Activated T-helper 1 cell treated with Interleukin-2 at 50 U/mL for 16 hours (primary cell): ENCODE measurements around the gene KIF24.
"Not testable (repeated sequence)": the region's sequence is repeated elsewhere in the genome, so short reads cannot be mapped to it uniquely, and the experiment has no call there.

Source experiments
- DNase-seq: peaks from one replicate; pipeline ENCODE4 v3.0.0-alpha.2; 2020; ENCODE audit warnings: low read depth

The KIF24 gene

GRCh38 chr9:34362614-34363214 is 33.6 kb upstream of the KIF24 start:
- no peak for DNase-seq

- not testable (repeated sequence) for DNase-seq
Measured at GRCh38 chr9:34352957-34353356, 23.9 kb upstream of the KIF24 start.

- DNase-seq = not testable (repeated sequence)
Measured at GRCh38 chr9:34352122-34352652, 23.1 kb upstream of the KIF24 start.

GRCh38 chr9:34349324-34349723 is 20.3 kb upstream of the KIF24 start:
- DNase-seq = no peak

GRCh38 chr9:34347800-34348158 is 18.7 kb upstream of the KIF24 start:
- DNase-seq = no peak

- DNase-seq = no peak
Measured at GRCh38 chr9:34346873-34347799, 18.1 kb upstream of the KIF24 start.

GRCh38 chr9:34343605-34344004 is 14.5 kb upstream of the KIF24 start:
- DNase-seq = no peak

- DNase-seq = no peak
Measured at GRCh38 chr9:34343090-34343489, 14.0 kb upstream of the KIF24 start.

GRCh38 chr9:34341659-34342295 is 12.7 kb upstream of the KIF24 start:
- no peak for DNase-seq

GRCh38 chr9:34338665-34339385 is 9.8 kb upstream of the KIF24 start:
- no peak for DNase-seq

GRCh38 chr9:34338079-34338478 is 9.0 kb upstream of the KIF24 start:
- not testable (repeated sequence) for DNase-seq

- no peak for DNase-seq
Measured at GRCh38 chr9:34337403-34337802, 8.3 kb upstream of the KIF24 start.

GRCh38 chr9:34335376-34335775 is 6.3 kb upstream of the KIF24 start:
- DNase-seq = no peak

- DNase-seq = no peak
Measured at GRCh38 chr9:34334916-34335315, 5.8 kb upstream of the KIF24 start.

GRCh38 chr9:34334337-34334824 is 5.3 kb upstream of the KIF24 start:
- no peak for DNase-seq

- no peak for DNase-seq
Measured at GRCh38 chr9:34333836-34334235, 4.8 kb upstream of the KIF24 start.

GRCh38 chr9:34332076-34332964 is 3.3 kb upstream of the KIF24 start:
- DNase-seq = no peak

GRCh38 chr9:34331196-34331595 is 2.1 kb upstream of the KIF24 start:
- no peak for DNase-seq

- DNase-seq = no peak
Measured at GRCh38 chr9:34328500-34328986, 525 bp downstream of the KIF24 start.

GRCh38 chr9:34326690-34327089 is 2.4 kb downstream of the KIF24 start:
- DNase-seq = no peak
